Trophoblast cell (in vitro differentiated cells and primary cell): Measurements from ENCODE around the gene TFF3.

ENCODE experiments used
- DNase-seq, 2 donors: peaks; one replicate each; pipeline ENCODE4 v3.0.0-alpha.2; 2016
- H2AFZ ChIP-seq: 2 replicates; pipeline ENCODE4 v1.6.1; 2013; ENCODE audit warnings: low read length, moderate library complexity, mild to moderate bottlenecking; ENCODE audit not compliant: insufficient read depth, poor library complexity
- H2AK5ac ChIP-seq: 2 replicates; pipeline ENCODE4 v1.6.1; 2013; ENCODE audit warnings: mild to moderate bottlenecking, low read length
- H2BK120ac ChIP-seq: 2 replicates; pipeline ENCODE4 v1.6.1; 2013; ENCODE audit warnings: low read length, mild to moderate bottlenecking, moderate library complexity; ENCODE audit not compliant: insufficient read depth, poor library complexity
- H2BK12ac ChIP-seq: 2 replicates; pipeline ENCODE4 v1.6.1; 2013; ENCODE audit warnings: mild to moderate bottlenecking, low read length, moderate library complexity
- H2BK5ac ChIP-seq: 2 replicates; pipeline ENCODE4 v1.6.1; 2013; ENCODE audit warnings: low read length, low read depth, moderate library complexity, mild to moderate bottlenecking; ENCODE audit not compliant: poor library complexity
- H3K14ac ChIP-seq: 2 replicates; pipeline ENCODE4 v1.6.1; 2013; ENCODE audit warnings: mild to moderate bottlenecking, low read length
- H3K18ac ChIP-seq: 2 replicates; pipeline ENCODE4 v1.6.1; 2013; ENCODE audit warnings: mild to moderate bottlenecking, low read length
- H3K23ac ChIP-seq: 2 replicates; pipeline ENCODE4 v1.6.1; 2013; ENCODE audit warnings: low read length
- H3K27ac ChIP-seq: 2 replicates; pipeline ENCODE4 v1.5.1; 2013; ENCODE audit warnings: low read depth, mild to moderate bottlenecking, inconsistent platforms, low read length, moderate library complexity
- H3K27me3 ChIP-seq: 2 replicates; pipeline ENCODE4 v1.6.1; 2013; ENCODE audit warnings: inconsistent platforms, mild to moderate bottlenecking, low read length, moderate library complexity; ENCODE audit not compliant: insufficient read depth
- H3K36me3 ChIP-seq, 2 experiments: 1 replicate in 1 of 2; 2 replicates in 1 of 2; pipeline ENCODE4 v1.6.1; 2013; ENCODE audit warnings: low read length in 2 of 2, mild to moderate bottlenecking in 2 of 2, moderate library complexity in 1 of 2; ENCODE audit not compliant: insufficient read depth in 2 of 2, control insufficient read depth in 1 of 2
- H3K4ac ChIP-seq: 2 replicates; pipeline ENCODE4 v1.6.1; 2013; ENCODE audit warnings: low read depth, mild to moderate bottlenecking, low read length, moderate library complexity
- H3K4me1 ChIP-seq, 2 experiments: 1 replicate in 1 of 2; 2 replicates in 1 of 2; pipeline ENCODE4 v1.6.1; 2013; ENCODE audit warnings: low read length in 2 of 2, mild to moderate bottlenecking in 2 of 2, moderate library complexity in 1 of 2; ENCODE audit not compliant: insufficient read depth in 2 of 2, control insufficient read depth in 1 of 2
- H3K4me2 ChIP-seq: 2 replicates; pipeline ENCODE4 v1.6.1; 2013; ENCODE audit warnings: inconsistent platforms, mild to moderate bottlenecking, low read length, moderate library complexity
- H3K4me3 ChIP-seq: 2 replicates; pipeline ENCODE4 v1.5.1; 2013; ENCODE audit warnings: mild to moderate bottlenecking, low read depth, low read length, inconsistent platforms
- H3K79me1 ChIP-seq: one replicate; pipeline ENCODE4 v1.6.1; 2013; ENCODE audit warnings: low read length
- H3K79me2 ChIP-seq: 2 replicates; pipeline ENCODE4 v1.6.1; 2013; ENCODE audit warnings: low read length, mild to moderate bottlenecking; ENCODE audit not compliant: control insufficient read depth, insufficient read depth, poor library complexity
- H3K9ac ChIP-seq: 2 replicates; pipeline ENCODE4 v1.6.1; 2013; ENCODE audit warnings: mild to moderate bottlenecking, low read length
- H3K9me3 ChIP-seq: 2 replicates; pipeline ENCODE4 v1.6.1; 2013; ENCODE audit warnings: low read depth, mild to moderate bottlenecking, control low read depth, inconsistent platforms, low read length; ENCODE audit not compliant: insufficient read depth
- H4K12ac ChIP-seq: 2 replicates; pipeline ENCODE4 v1.6.1; 2013; ENCODE audit warnings: low read depth, mild to moderate bottlenecking, low read length, moderate library complexity
- H4K8ac ChIP-seq: 2 replicates; pipeline ENCODE4 v1.6.1; 2013; ENCODE audit warnings: low read depth, mild to moderate bottlenecking, low read length, moderate library complexity
- H4K91ac ChIP-seq: one replicate; pipeline ENCODE4 v1.6.1; 2013; ENCODE audit warnings: low read depth, mild to moderate bottlenecking, low read length, moderate library complexity
- WGBS: extraction: QIAGEN DNeasy Blood & Tissue Kit; methylation state at CpG from one replicate; pipeline ENCODE4 v1.1.7; 2013; ENCODE audit warnings: missing lambda C conversion rate; ENCODE audit not compliant: insufficient read length, insufficient coverage; ENCODE audit errors: extremely low coverage; 5-methylcytosine and 5-hydroxymethylcytosine counted together

Gene TFF3

DNA sequence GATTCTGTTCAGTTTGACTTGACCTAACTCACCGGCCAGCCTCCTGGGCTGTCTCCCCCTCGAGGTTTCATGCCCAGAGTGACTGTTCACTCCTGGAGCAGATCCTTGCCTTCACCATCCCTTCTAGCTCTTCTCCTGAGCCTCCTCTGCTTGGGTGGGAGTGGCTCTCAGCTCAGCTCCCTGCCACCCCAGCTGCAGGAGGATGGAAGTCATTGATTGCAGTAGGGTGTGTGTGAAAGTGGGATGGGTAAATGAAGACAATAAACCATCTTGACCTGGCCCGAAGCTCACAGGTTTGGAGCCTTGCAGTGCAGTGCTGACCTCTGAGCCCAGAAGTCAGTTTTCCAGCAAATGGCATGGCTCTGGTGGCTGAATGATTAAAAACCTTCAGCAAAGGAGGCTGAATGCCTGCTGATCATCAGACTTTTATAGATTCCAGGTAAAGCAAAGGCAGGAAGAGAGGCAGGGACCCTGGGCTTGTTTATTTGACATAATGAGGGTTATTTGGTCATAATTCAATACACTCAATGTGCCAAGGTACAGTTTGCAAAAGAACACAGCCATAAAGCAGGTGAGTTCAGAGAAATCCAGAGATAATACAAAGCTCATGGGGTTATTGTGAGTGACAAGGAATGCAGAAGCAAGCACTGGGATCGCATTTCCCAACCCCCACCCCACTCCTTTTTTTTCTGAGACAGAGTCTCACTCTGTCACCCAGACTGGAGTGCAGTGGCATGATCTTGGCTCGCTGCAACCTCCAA is 17.5 kb upstream of the TFF3 start:
- H3K4me3 ChIP-seq: no peak overlapping the region
- H2AK5ac ChIP-seq: no peak overlapping the region
- H3K27me3 ChIP-seq: no peaks in the 10 kb centered on the region
- no peak overlapping the region for H2BK120ac ChIP-seq
- no peak overlapping the region for H4K91ac ChIP-seq
- no peaks in the 10 kb centered on the region for H3K36me3 ChIP-seq
- no peaks in the 10 kb centered on the region for H3K79me2 ChIP-seq
- no CpG with 5 or more reads among the region's 5 CpGs for WGBS
- H3K9ac ChIP-seq: no peak overlapping the region
- H2AFZ ChIP-seq: no peak overlapping the region
- H3K79me1 ChIP-seq: no peaks in the 10 kb centered on the region
- peaks cover 10% of the 10 kb centered on the region for H3K9me3 ChIP-seq
- no peak overlapping the region for H3K14ac ChIP-seq
- no peak overlapping the region for H3K18ac ChIP-seq
- H4K8ac ChIP-seq: no peak overlapping the region
- H3K27ac ChIP-seq: no peak overlapping the region
- peaks cover 0 to 3% of the 10 kb centered on the region in 2 experiments for H3K4me1 ChIP-seq
- no peak for DNase-seq
- no peak overlapping the region for H3K4me2 ChIP-seq
- H3K23ac ChIP-seq: no peak overlapping the region
- H2BK12ac ChIP-seq: no peak overlapping the region
- H3K4ac ChIP-seq: no peak overlapping the region
- H2BK5ac ChIP-seq: no peak overlapping the region
- H4K12ac ChIP-seq: no peak overlapping the region

DNA sequence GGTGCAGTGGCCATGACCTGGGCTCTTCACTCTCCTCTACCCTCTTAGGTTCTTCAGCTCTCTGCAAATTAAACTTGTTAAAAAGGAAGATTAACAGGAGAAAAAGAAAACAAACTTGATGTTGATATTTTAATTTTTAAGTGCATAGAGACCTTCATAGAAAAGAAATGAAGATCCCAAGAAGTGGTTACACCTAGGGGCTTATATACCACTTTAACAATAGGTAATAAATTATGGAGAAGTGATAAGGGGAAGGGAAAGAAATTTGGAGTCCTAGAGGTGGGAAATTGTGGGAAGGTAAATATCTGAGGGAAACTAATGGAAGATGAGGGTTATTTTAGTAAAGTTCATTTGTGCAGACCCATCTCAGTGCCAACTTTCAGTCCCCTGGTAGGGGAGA is 16.5 kb upstream of the TFF3 start:
- H2AFZ ChIP-seq: no peak overlapping the region
- DNase-seq: no peak
- H3K27ac ChIP-seq: no peak overlapping the region
- H2BK5ac ChIP-seq: no peak overlapping the region
- no peaks in the 10 kb centered on the region for H3K79me2 ChIP-seq
- H3K4me3 ChIP-seq: no peak overlapping the region
- H3K18ac ChIP-seq: no peak overlapping the region
- no peak overlapping the region for H3K4ac ChIP-seq
- H3K14ac ChIP-seq: no peak overlapping the region
- no peak overlapping the region for H4K12ac ChIP-seq
- H2BK120ac ChIP-seq: no peak overlapping the region
- no peak overlapping the region for H2BK12ac ChIP-seq
- H3K23ac ChIP-seq: no peak overlapping the region
- peaks cover 0 to 3% of the 10 kb centered on the region in 2 experiments for H3K4me1 ChIP-seq
- H3K9me3 ChIP-seq: peaks cover 10% of the 10 kb centered on the region
- H3K4me2 ChIP-seq: no peak overlapping the region
- H3K79me1 ChIP-seq: no peaks in the 10 kb centered on the region
- no peak overlapping the region for H3K9ac ChIP-seq
- H3K36me3 ChIP-seq: no peaks in the 10 kb centered on the region
- H4K8ac ChIP-seq: no peak overlapping the region
- H4K91ac ChIP-seq: no peak overlapping the region
- no peaks in the 10 kb centered on the region for H3K27me3 ChIP-seq
- no peak overlapping the region for H2AK5ac ChIP-seq

DNA sequence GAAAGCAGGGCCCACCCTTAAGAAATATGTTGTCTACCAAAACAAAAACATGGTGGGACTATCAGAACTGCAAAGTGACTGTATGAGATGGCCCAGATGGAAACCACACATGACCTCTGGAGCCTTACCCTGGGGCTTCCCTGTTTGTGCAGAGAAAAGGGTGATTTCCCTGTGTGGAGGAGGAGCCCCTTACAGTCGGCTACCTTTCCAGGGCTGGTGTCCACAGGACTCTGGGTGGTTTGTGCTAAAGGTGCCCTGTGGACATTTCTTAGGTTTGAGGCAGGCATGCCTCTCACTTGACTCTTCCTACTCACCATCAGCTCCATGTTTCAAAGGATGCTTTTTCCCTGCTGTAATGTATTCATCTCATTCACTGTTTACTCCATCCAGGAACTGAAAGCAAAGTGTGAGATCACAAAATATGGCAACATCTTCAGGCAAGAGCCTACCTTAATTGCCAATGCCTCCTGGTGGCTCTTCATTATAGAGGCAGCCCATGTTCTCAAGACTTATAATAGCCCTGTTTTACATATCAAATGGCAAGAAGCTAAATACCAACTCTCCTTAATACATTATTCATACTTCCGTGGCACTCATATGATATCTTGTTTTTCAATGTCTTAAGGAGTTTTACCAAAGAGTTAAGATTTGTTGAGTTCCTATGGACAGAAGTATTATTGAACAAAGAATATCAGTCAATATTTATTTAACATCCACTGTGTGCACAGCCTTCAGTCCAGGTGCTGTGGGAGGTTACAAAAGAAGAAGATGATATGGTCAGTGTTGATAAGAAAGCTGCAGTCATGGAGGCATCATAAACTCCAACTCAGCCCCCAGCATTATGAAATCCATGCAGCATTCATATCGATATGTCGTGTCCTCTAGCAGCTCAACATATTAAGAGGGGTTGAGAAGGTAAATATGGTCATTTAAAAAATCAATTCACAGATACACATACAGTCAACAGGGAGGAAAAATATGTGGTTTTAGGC is 15.5 kb upstream of the TFF3 start:
- Histone ChIP-seq H3K27ac (no peak overlapping the region), H3K36me3 (no peaks in the 10 kb centered on the region), H3K4me2 (no peak overlapping the region), H3K4me3 (no peak overlapping the region), H3K9me3 (peaks cover 10% of the 10 kb centered on the region), H4K91ac (no peak overlapping the region), H4K12ac (no peak overlapping the region), H3K79me2 (no peaks in the 10 kb centered on the region), H2AFZ (no peak overlapping the region), H3K4ac (no peak overlapping the region), H3K9ac (no peak overlapping the region), H2BK5ac (no peak overlapping the region), H3K4me1 (no peaks in the 10 kb centered on the region), H4K8ac (no peak overlapping the region), H3K14ac (no peak overlapping the region), H3K27me3 (no peaks in the 10 kb centered on the region), H2BK12ac (no peak overlapping the region), H2AK5ac (no peak overlapping the region), H3K23ac (no peak overlapping the region), H2BK120ac (no peak overlapping the region), H3K18ac (no peak overlapping the region), H3K79me1 (no peaks in the 10 kb centered on the region)
- WGBS: no CpG with 5 or more reads among the region's 4 CpGs
- no peak for DNase-seq

DNA sequence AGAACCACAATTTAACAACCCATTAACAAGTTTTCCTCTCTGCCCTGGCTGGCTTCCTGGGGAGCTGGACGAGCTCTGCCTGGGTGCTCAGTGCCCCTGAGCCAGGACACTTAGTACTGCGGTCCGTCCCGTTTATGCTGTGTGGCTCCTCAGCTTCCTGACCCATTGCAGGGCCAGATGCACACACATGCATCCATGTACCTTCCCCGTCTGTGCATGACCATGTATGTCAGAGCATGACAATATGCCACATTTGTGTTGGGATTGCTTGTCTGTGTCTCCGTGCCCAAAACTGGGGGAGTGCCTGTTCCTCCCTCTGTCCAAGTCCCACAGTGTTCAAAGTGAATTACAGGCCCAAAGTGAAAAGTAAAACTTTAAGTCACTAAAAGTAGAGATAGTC is 9.7 kb upstream of the TFF3 start:
- H3K4me2 ChIP-seq: no peak overlapping the region
- H3K4ac ChIP-seq: no peak overlapping the region
- H4K91ac ChIP-seq: no peak overlapping the region
- no peak overlapping the region for H3K14ac ChIP-seq
- H3K4me3 ChIP-seq: no peak overlapping the region
- H3K36me3 ChIP-seq: no peaks in the 10 kb centered on the region
- H3K4me1 ChIP-seq: peaks cover 0 to 3% of the 10 kb centered on the region in 2 experiments
- H3K18ac ChIP-seq: no peak overlapping the region
- H3K23ac ChIP-seq: no peak overlapping the region
- H3K79me2 ChIP-seq: no peaks in the 10 kb centered on the region
- no peaks in the 10 kb centered on the region for H3K79me1 ChIP-seq
- H3K27me3 ChIP-seq: no peaks in the 10 kb centered on the region
- H2AFZ ChIP-seq: no peak overlapping the region
- no peak overlapping the region for H2AK5ac ChIP-seq
- no peak overlapping the region for H3K27ac ChIP-seq
- no peak overlapping the region for H2BK12ac ChIP-seq
- DNase-seq: no peak
- H3K9me3 ChIP-seq: peaks cover 6% of the 10 kb centered on the region
- no peak overlapping the region for H4K12ac ChIP-seq
- H2BK120ac ChIP-seq: no peak overlapping the region
- no peak overlapping the region for H4K8ac ChIP-seq
- no peak overlapping the region for H2BK5ac ChIP-seq
- H3K9ac ChIP-seq: no peak overlapping the region
- no CpG with 5 or more reads among the region's 6 CpGs for WGBS
